ENCODE measurements around the gene C2CD5. TPM values are rescaled to one million over a fixed set of nuclear protein-coding genes. Genes with fewer than 3 reads are reported as not detected.
"Not testable (repeated sequence)": the region's sequence is repeated elsewhere in the genome, so short reads cannot be mapped to it uniquely, and the experiment has no call there.

C2CD5 gene
- total and polyA plus RNA-seq, 8 donors = 12.2 to 79.1 (median 31.9) TPM

- intact Hi-C loops (cut with DNase I; ENCODE audit: low total_unique reads) = no loop called here
- peak in 1 of 2 donors; percentile 20 for DNase-seq
- Histone ChIP-seq H3K4me3 (no peak overlapping the region), H3K27me3 (no peaks in the 10 kb centered on the region), H3K27ac (no peak overlapping the region), H3K4me1 (peaks cover 0 to 9% (median 3%) of the 10 kb centered on the region in 4 donors), H3K9me3 (no peaks in the 10 kb centered on the region), H3K36me3 (peaks cover 0 to 24% (median 12%) of the 10 kb centered on the region in 4 donors)
- TF ChIP-seq POLR2AphosphoS5 (IDR thresholded peaks at IDR 0.05) (no peak), EP300 (IDR thresholded peaks at IDR 0.05) (no peak), CTCF (IDR thresholded peaks at IDR 0.05) (no peak), POLR2A (IDR thresholded peaks at IDR 0.05) (no peak)
- WGBS, 5 donors = 41 to 53% (median 47%) methylated on average over 4 of the region's 4 CpGs
Observed at GRCh38 chr12:22447223-22447622, 97.1 kb downstream of the C2CD5 start.

DNA sequence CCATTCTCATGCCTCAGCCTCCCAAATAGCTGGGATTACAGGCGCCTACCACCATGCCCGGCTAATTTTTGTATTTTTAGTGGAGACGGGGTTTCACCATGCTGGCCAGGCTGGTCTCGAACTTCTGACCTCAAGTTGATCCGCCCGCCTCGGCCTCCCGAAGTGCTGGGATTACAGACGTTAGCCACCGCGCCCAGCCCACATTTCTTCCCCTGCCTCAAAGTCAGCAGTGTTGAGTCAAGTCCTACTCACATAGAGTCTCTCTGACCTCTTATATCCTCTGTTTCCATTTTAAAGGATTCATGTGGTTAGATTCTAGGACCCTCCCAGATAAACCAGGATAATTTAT is 100.1 kb downstream of the C2CD5 start:
- H3K9me3 ChIP-seq; H3K4me3 ChIP-seq; H3K4me1 ChIP-seq; H3K27me3 ChIP-seq; intact Hi-C loops (cut with DNase I; ENCODE audit: low total_unique reads); DNase-seq; H3K27ac ChIP-seq; H3K36me3 ChIP-seq: not testable (repeated sequence)
- WGBS, 5 donors = 75 to 81% (median 79%) methylated on average over 11 of the region's 11 CpGs

DNA sequence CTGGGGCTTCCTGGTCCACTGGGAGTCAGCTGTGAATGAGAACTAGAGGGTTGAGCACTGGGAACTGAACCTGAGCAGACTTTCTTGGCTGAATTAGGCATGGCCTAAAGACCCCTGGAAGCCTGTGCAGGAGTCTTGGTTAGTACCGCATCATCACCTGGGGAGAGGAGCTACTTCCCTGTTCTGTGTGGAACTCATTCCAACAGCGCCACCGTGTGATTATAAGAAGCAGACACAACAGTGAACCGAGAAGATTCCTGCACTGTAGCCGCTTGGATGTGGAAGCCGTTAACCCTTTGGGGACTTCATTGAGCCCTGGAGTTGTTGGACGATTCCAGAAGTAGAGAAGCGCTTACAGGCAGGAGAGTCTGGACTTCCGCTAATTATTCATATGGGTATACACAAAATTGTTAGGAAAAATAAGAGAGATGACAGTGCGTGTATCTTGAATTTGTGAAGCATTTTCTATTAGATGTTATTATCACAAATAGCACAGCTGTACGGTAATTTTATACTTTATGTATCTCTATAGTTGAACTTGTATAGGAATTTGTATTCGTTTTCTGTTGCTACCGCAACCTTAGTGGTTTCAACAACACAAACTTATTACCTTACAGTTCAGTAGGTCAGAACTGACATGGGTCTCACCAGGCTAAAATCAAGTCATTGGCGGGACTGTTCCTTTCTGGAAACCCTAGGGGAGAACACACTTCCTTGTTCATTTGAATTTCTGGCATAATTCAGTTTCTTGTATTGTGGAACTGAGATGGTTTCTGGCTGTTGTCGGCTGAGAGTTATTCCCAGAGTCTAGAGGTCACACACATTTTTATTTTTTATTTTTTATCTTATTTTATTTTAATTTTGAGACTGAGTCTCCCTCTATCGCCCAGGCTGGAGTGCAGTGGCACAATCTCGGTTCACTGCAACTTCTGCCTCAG is 100.7 kb downstream of the C2CD5 start:
- TF ChIP-seq CTCF (IDR thresholded peaks at IDR 0.05) = peak in 5 of 7 experiments; percentile 50 to 88 (median 66)
- TF ChIP-seq POLR2A (IDR thresholded peaks at IDR 0.05) = no peak
- peak in 1 of 3 donors; percentile 33 for TF ChIP-seq POLR2AphosphoS5 (IDR thresholded peaks at IDR 0.05)
- H3K27ac ChIP-seq = no peak overlapping the region
- H3K4me3 ChIP-seq = no peak overlapping the region
- intact Hi-C loops (cut with DNase I; ENCODE audit: low total_unique reads) = no loop called here
- H3K9me3 ChIP-seq = no peaks in the 10 kb centered on the region
- peaks cover 0 to 9% (median 3%) of the 10 kb centered on the region in 4 donors for H3K4me1 ChIP-seq
- H3K27me3 ChIP-seq = no peaks in the 10 kb centered on the region
- WGBS, 5 donors = 30 to 35% (median 31%) methylated on average over 14 to 17 of the region's 17 CpGs
- DNase-seq = peak; percentile 69 to 93
- H3K36me3 ChIP-seq = no peaks in the 10 kb centered on the region

- no peak overlapping the region for H3K27ac ChIP-seq
- H3K4me1 ChIP-seq = no peaks in the 10 kb centered on the region
- no peaks in the 10 kb centered on the region for H3K36me3 ChIP-seq
- H3K27me3 ChIP-seq = no peaks in the 10 kb centered on the region
- no peak for TF ChIP-seq CTCF (IDR thresholded peaks at IDR 0.05)
- 52 to 79% (median 64%) methylated on average over 9 to 10 of the region's 10 CpGs for WGBS, 5 donors
- intact Hi-C loops (cut with DNase I; ENCODE audit: low total_unique reads) = no loop called here
- no peak overlapping the region for H3K4me3 ChIP-seq
- no peaks in the 10 kb centered on the region for H3K9me3 ChIP-seq
- no peak for DNase-seq
Observed at GRCh38 chr12:22437031-22437806, 107.1 kb downstream of the C2CD5 start.

Measured in stomach (tissue), 9 donors.